PC-3 (cell line): ENCODE measurements around the gene TBC1D32.

ENCODE experiments used
- EZH2 ChIP-seq: fragments of 300-600 bp; sonication (generic); IDR thresholded peaks from one replicate; pipeline ENCODE4 v1.6.1; 2017; ENCODE audit warnings: antibody characterized with exemption, mild to moderate bottlenecking, low read length; ENCODE audit not compliant: unreplicated experiment
- EZH2phosphoT487 ChIP-seq: fragments of 300-600 bp; sonication (generic); IDR thresholded peaks from 2 replicates; pipeline ENCODE4 v1.6.1; 2018; ENCODE audit warnings: mild to moderate bottlenecking, antibody characterized with exemption, low read length, borderline replicate concordance
- TF ChIP-seq, protein P1 (sequence below): fragments of 300-600 bp; sonication (generic); conservative IDR thresholded peaks from 2 replicates; pipeline ENCODE4 v1.5.1; 2017; ENCODE audit warnings: antibody characterized with exemption, low read depth, mild to moderate bottlenecking, low read length

DNA sequence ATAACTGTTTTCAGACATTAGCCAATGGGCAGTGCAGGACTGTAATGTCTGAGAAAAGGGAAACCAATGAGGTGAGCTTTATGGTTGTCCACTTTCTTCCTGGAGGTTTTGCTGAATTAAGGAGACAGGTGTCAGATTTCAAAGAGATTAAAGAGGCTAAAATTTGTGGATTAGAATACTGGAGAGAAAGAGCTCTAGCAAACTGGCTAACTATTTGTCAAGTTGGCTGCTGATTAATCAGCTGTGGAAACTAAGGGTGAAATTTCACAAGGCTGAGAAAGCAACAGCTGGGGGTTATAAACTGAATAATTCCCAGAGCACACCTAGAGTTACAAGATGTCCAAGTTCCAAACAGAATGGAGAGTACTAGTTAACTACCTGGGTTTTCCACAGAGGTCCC, 198.9 kb downstream of the TBC1D32 start:
- TF ChIP-seq, protein P1, sequence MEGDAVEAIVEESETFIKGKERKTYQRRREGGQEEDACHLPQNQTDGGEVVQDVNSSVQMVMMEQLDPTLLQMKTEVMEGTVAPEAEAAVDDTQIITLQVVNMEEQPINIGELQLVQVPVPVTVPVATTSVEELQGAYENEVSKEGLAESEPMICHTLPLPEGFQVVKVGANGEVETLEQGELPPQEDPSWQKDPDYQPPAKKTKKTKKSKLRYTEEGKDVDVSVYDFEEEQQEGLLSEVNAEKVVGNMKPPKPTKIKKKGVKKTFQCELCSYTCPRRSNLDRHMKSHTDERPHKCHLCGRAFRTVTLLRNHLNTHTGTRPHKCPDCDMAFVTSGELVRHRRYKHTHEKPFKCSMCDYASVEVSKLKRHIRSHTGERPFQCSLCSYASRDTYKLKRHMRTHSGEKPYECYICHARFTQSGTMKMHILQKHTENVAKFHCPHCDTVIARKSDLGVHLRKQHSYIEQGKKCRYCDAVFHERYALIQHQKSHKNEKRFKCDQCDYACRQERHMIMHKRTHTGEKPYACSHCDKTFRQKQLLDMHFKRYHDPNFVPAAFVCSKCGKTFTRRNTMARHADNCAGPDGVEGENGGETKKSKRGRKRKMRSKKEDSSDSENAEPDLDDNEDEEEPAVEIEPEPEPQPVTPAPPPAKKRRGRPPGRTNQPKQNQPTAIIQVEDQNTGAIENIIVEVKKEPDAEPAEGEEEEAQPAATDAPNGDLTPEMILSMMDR = no peak
- TF ChIP-seq EZH2 (no peak), EZH2phosphoT487 (no peak)
